Transverse colon (tissue), 4 donors: ENCODE results near the gene NCR2. TPM values are rescaled to one million over a fixed set of nuclear protein-coding genes. Genes with fewer than 3 reads are reported as not detected.

Experiments
- DNase-seq: peaks from one replicate; pipeline ENCODE4 v3.0.0-alpha.2; 2019
- H3K27ac ChIP-seq, 4 donors: fragments of 200-600 bp; sonication (generic); 2 replicates each; pipeline ENCODE4 v1.5.1; 2016 to 2018; ENCODE audit warnings: inconsistent platforms in 4 of 4
- H3K27me3 ChIP-seq: fragments of 200-600 bp; sonication (generic); 2 replicates; pipeline ENCODE4 v1.5.1; 2017; ENCODE audit warnings: inconsistent platforms
- H3K36me3 ChIP-seq, 4 donors: fragments of 200-600 bp; sonication (generic); 2 replicates each; pipeline ENCODE4 v1.5.1; 2017 to 2019; ENCODE audit warnings: inconsistent platforms in 4 of 4
- H3K4me1 ChIP-seq, 4 donors: fragments of 200-600 bp; sonication (generic); 2 replicates each; pipeline ENCODE4 v1.5.1; 2017 to 2020; ENCODE audit warnings: inconsistent platforms in 4 of 4
- H3K4me3 ChIP-seq, 4 donors: fragments of 200-600 bp; sonication (generic); 1 replicate in 1 of 4; 2 replicates in 3 of 4; pipeline versions ENCODE4 v1.5.1 to v1.6.1; 2017 to 2019; ENCODE audit warnings: inconsistent platforms in 4 of 4
- H3K9me3 ChIP-seq, 2 donors: fragments of 200-600 bp; sonication (generic); 2 replicates each; pipeline ENCODE4 v1.5.1; 2017 to 2019; ENCODE audit warnings: inconsistent platforms in 2 of 2
- EP300 ChIP-seq: sonication (generic); formaldehyde crosslinking; IDR thresholded peaks from one replicate; pipeline ENCODE4 v1.6.1; 2017; ENCODE audit warnings: antibody characterized with exemption, low read depth
- POLR2A ChIP-seq: fragments of 450-650 bp; IDR thresholded peaks from one replicate; pipeline ENCODE4 v1.6.1; 2016; ENCODE audit warnings: antibody characterized with exemption, mild to moderate bottlenecking, moderate library complexity
- POLR2AphosphoS5 ChIP-seq, 3 donors: sonication (generic); formaldehyde crosslinking; IDR thresholded peaks; one replicate each; pipeline ENCODE4 v1.6.1; 2016; ENCODE audit warnings: antibody characterized with exemption in 3 of 3
- WGBS, 2 donors: methylation state at CpG; one replicate each; pipeline ENCODE4 v1.1.5; 2018; ENCODE audit warnings: low coverage in 1 of 2; 5-methylcytosine and 5-hydroxymethylcytosine counted together
- in situ Hi-C, 4 donors: fragments of 200-750 bp; cut with MboI; loops; one replicate each; pipeline versions ENCODE4 v1.15.0 to v1.15.1; 2017; ENCODE audit warnings: low sequenced_read_pairs in 3 of 4, low pct_ligation_motif_present in 1 of 4, low pct_unique_long_range_greater_than_20kb in 1 of 4
- intact Hi-C: fragments of 100-400 bp; cut with DNase I; formaldehyde crosslinking; loops from one replicate; pipeline ENCODE4 v1.15.1; 2023; ENCODE audit warnings: low total_unique reads
- total RNA-seq, 4 donors: library from RNA; depleted of rRNA; stranded (reverse); fragments of >200 nt; gene quantifications; one replicate each; pipeline ENCODE4 v1.1.0, GENCODE V29; 2016
- TF ChIP-seq, protein P1 (sequence below), 5 experiments: fragments of 200-600 bp in 3 of 5; fragments of 450-650 bp in 2 of 5; sonication (generic) in 3 of 5; IDR thresholded peaks; 1 replicate in 2 of 5; 2 replicates in 3 of 5; pipeline ENCODE4 v1.5.1; 2016 to 2017; ENCODE audit warnings: antibody characterized with exemption in 5 of 5, inconsistent platforms in 3 of 5, mild to moderate bottlenecking in 2 of 5, moderate library complexity in 1 of 5

The NCR2 gene
- total RNA-seq, 4 donors from 2014 or later, result not detected

DNA sequence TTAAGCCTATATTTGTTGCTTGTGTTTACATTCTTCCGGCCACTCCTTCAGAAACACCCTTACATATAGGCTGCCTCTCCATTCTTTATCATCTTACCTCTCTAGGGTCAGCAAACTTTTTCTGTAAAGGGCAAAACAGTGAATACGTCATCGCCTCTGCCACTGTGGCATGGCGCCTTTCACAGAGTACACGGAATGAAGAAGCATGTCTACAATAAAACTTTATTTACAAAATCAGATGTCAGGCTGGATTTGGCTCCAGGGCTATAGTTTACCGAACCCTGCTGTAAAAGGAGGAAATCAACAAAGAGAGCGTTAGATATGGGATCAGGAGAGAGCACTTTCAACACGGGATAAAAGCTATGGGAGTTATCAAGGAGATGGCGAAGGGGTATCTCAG lies 9.3 kb upstream of the NCR2 start:
- TF ChIP-seq POLR2AphosphoS5 (IDR thresholded peaks at IDR 0.05) (no peak), EP300 (no peak), POLR2A (no peak)
- TF ChIP-seq, protein P1, sequence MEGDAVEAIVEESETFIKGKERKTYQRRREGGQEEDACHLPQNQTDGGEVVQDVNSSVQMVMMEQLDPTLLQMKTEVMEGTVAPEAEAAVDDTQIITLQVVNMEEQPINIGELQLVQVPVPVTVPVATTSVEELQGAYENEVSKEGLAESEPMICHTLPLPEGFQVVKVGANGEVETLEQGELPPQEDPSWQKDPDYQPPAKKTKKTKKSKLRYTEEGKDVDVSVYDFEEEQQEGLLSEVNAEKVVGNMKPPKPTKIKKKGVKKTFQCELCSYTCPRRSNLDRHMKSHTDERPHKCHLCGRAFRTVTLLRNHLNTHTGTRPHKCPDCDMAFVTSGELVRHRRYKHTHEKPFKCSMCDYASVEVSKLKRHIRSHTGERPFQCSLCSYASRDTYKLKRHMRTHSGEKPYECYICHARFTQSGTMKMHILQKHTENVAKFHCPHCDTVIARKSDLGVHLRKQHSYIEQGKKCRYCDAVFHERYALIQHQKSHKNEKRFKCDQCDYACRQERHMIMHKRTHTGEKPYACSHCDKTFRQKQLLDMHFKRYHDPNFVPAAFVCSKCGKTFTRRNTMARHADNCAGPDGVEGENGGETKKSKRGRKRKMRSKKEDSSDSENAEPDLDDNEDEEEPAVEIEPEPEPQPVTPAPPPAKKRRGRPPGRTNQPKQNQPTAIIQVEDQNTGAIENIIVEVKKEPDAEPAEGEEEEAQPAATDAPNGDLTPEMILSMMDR (IDR thresholded peaks at IDR 0.05), result no peak
- DNase-seq, result no peak

DNA sequence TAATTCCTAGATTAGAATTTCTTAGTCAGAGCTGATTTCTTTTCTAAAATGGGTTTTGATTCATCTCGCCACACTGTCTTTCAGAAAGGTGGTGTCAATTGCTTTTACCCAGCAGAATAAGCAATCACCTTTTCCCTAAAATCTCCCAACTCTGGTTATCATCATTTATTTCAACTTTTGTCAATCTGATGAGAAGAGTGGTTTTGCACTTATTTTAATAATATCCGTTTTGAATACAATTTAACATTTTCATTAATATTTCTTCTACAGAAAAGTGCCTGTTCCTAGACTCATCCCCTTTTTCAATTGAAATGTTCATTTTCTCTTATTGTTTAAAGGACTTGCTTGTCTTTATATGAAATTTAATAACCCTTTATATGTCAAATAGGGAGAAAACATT lies 8.2 kb upstream of the NCR2 start:
- Histone ChIP-seq H3K36me3 (no peaks in the 10 kb centered on the region), H3K27ac (no peak overlapping the region), H3K4me1 (no peaks in the 10 kb centered on the region), H3K4me3 (no peak overlapping the region), H3K9me3 (no peaks in the 10 kb centered on the region), H3K27me3 (peaks cover 44% of the 10 kb centered on the region)
- in situ Hi-C loops, result no loop called here
- WGBS, 2 donors, result 79 to 89% methylated on average over 2 of the region's 2 CpGs
- DNase-seq, result no peak
- TF ChIP-seq EP300, result no peak
- TF ChIP-seq POLR2A, result no peak
- no peak for TF ChIP-seq POLR2AphosphoS5 (IDR thresholded peaks at IDR 0.05)
- TF ChIP-seq, protein P1 (IDR thresholded peaks at IDR 0.05), result no peak
- intact Hi-C loops, result no loop called here

More for the DNA sequence above, 9.3 kb upstream of the NCR2 start:
- H3K27ac ChIP-seq, result no peak overlapping the region
- H3K4me1 ChIP-seq, result no peaks in the 10 kb centered on the region
- H3K9me3 ChIP-seq, result no peaks in the 10 kb centered on the region
- H3K36me3 ChIP-seq, result no peaks in the 10 kb centered on the region
- intact Hi-C loops, result no loop called here
- H3K27me3 ChIP-seq, result peaks cover 44% of the 10 kb centered on the region
- no peak overlapping the region for H3K4me3 ChIP-seq
- WGBS, 2 donors, result 49 to 56% methylated on average over 9 of the region's 9 CpGs
- in situ Hi-C loops, result no loop called here

DNA sequence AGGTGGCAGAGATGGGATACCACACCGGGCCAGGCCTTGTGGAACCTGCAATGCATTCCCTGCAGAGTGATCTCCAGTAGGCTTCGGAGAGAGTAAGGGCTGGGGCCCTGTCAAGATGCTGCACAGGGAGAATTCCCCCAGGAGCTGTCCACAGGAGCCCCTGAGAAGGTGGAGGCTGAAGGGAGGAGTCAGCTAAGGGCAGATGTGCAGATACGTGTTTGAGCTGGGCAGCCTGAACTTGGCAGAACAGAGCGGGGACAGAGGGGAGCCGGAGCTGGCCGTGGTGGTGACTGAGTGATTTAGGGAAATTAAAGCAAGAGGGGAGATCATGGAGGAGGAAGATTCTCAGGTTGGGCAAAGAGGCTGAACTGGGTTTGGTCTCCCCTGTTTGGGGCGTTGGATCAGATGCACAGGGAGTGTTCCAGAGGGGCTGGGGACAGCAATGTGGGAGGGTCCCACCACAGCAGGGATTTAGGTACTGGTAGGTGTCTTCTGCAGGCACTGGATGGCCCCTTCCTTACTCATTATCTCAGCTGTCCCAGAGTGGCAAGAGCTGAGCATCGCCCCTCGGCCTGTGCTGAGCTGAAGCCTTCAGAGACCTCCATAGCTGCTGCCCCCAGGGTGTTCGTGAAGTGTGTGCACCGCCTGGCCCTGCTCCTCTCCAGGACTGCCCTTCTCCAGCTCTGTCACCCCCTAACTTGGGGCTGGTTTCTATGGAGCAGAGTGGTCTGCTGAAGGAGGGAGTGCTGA lies 3.8 kb upstream of the NCR2 start:
- Histone ChIP-seq H3K36me3 (no peaks in the 10 kb centered on the region), H3K27ac (no peak overlapping the region), H3K27me3 (peaks cover 25% of the 10 kb centered on the region), H3K9me3 (no peaks in the 10 kb centered on the region), H3K4me1 (no peaks in the 10 kb centered on the region), H3K4me3 (no peak overlapping the region)
- no peak for DNase-seq
- in situ Hi-C loops (no loop called here), intact Hi-C loops (no loop called here)
- TF ChIP-seq POLR2A (no peak), EP300 (no peak), POLR2AphosphoS5 (IDR thresholded peaks at IDR 0.05) (no peak)
- TF ChIP-seq, protein P1 (IDR thresholded peaks at IDR 0.05), result no peak
- 87 to 97% methylated on average over 3 to 11 of the region's 11 CpGs for WGBS, 2 donors

DNA sequence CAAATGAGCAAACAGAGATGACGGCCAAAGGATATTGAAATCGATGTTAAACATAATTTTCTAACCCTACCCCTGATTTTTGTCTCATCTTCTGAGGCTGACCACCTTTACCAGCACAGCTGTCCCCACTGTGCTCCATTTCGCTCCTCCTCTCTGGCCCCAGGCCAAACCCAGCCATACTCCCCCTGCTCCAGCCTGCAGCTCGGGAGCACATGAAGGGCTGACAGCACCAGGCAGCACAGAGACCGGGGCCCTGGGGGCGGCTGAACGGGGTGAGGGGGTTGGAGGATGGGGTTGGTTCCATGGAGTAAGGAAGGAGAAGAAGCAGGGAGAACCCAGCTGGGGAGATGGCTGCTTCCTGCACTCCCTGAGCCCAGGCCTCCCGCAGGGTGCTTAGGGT lies 3.2 kb upstream of the NCR2 start:
- 85 to 86% methylated on average over 3 to 8 of the region's 8 CpGs for WGBS, 2 donors
- no peak for DNase-seq
- H3K36me3 ChIP-seq, result no peaks in the 10 kb centered on the region
- H3K4me1 ChIP-seq, result no peaks in the 10 kb centered on the region
- no peak overlapping the region for H3K4me3 ChIP-seq
- in situ Hi-C loops, result no loop called here
- no peak overlapping the region for H3K27ac ChIP-seq
- peaks cover 21% of the 10 kb centered on the region for H3K27me3 ChIP-seq
- intact Hi-C loops, result no loop called here
- no peaks in the 10 kb centered on the region for H3K9me3 ChIP-seq
- TF ChIP-seq POLR2AphosphoS5 (IDR thresholded peaks at IDR 0.05) (no peak), EP300 (no peak), POLR2A (no peak)
- TF ChIP-seq, protein P1 (IDR thresholded peaks at IDR 0.05), result no peak
